GDM1 (cell line): ENCODE results near the gene LCN1.
"Not testable (repeated sequence)": the region's sequence is repeated elsewhere in the genome, so short reads cannot be mapped to it uniquely, and the experiment has no call there.

Experiments
- DNase-seq: peaks from one replicate; lab custom pipeline; 2025; lab: John Stamatoyannopoulos, UW

LCN1 gene

GRCh38 chr9:135505406-135506187 lies 15.6 kb upstream of the LCN1 start:
- no peak for DNase-seq

- DNase-seq = no peak
These were observed 14.7 kb upstream of the LCN1 start for GRCh38 chr9:135506327-135507103.

GRCh38 chr9:135507104-135508035 lies 13.9 kb upstream of the LCN1 start:
- no peak for DNase-seq

- no peak for DNase-seq
These were observed 12.9 kb upstream of the LCN1 start for GRCh38 chr9:135508211-135508820.

GRCh38 chr9:135509458-135509857 lies 11.8 kb upstream of the LCN1 start:
- DNase-seq = no peak

GRCh38 chr9:135512241-135512603 lies 9.0 kb upstream of the LCN1 start:
- no peak for DNase-seq

- no peak for DNase-seq
These were observed 8.3 kb upstream of the LCN1 start for GRCh38 chr9:135512904-135513303.

GRCh38 chr9:135513351-135513846 lies 7.8 kb upstream of the LCN1 start:
- DNase-seq = no peak

- DNase-seq = not testable (repeated sequence)
These were observed 7.3 kb upstream of the LCN1 start for GRCh38 chr9:135513906-135514305.

GRCh38 chr9:135514342-135515082 lies 6.7 kb upstream of the LCN1 start:
- no peak for DNase-seq

GRCh38 chr9:135515083-135515951 lies 5.9 kb upstream of the LCN1 start:
- no peak for DNase-seq

GRCh38 chr9:135516132-135516860 lies 4.9 kb upstream of the LCN1 start:
- DNase-seq = no peak

- no peak for DNase-seq
These were observed 3.8 kb upstream of the LCN1 start for GRCh38 chr9:135517407-135517822.

GRCh38 chr9:135519179-135519971 lies 1.9 kb upstream of the LCN1 start:
- no peak for DNase-seq

GRCh38 chr9:135521608-135522095 lies 412 bp downstream of the LCN1 start:
- DNase-seq = no peak

- DNase-seq = no peak
These were observed 1.1 kb downstream of the LCN1 start for GRCh38 chr9:135522137-135522877.

GRCh38 chr9:135522931-135523330 lies 1.7 kb downstream of the LCN1 start:
- no peak for DNase-seq
